ENCODE results near the gene FAM117B.
"Not testable (repeated sequence)": the region's sequence is repeated elsewhere in the genome, so short reads cannot be mapped to it uniquely, and the experiment has no call there.

The FAM117B gene

DNA sequence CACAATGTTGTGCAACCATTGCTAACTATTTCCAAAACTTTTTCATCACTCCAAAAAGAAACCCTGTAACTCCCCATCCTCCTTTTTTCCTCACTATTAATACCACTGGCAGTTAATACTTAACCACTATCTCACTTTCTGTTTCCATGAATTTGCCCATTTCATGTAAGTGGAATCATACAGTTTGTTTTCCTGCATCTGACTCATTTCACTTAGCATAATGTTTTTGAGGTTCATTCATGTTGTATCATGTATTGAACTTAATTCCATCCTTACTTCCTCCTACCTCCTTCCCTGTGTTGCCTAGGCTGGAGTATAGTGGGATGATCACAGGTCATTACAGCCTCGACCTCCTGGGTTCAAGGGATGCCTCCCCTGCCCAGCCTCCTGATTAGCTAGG is 68.3 kb downstream of the FAM117B start:
- no peaks in the 10 kb centered on the region for H3K9me3 ChIP-seq (ENCODE audit: control insufficient read depth, insufficient read depth, low read length)
- H3K9ac ChIP-seq (ENCODE audit: low read depth, low read length) = no peak overlapping the region
- no peaks in the 10 kb centered on the region for H3K4me1 ChIP-seq (ENCODE audit: insufficient read depth, low read length)
- H3K36me3 ChIP-seq (ENCODE audit: insufficient read depth, low read length) = no peaks in the 10 kb centered on the region

DNA sequence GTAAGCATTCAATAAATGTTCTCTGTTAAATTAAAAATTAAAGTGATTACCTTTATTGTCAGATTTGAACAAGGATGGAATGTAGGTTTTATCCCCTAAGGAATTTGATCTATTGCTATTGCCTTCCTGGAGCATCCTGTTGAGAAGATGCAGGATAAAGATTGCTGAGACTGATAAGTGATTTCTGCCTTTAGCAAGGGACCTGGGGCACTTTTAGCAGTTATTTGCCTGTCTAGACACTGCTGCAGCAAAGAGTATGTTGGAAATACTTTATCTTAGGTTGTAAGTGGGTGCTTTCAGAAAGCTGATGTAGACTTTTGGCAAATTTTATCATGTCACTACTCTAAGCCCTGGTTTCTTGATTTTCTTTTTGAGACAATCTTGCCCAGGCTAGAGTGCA is 69.5 kb downstream of the FAM117B start:
- Histone ChIP-seq H3K4me1 (ENCODE audit: insufficient read depth, low read length) (no peaks in the 10 kb centered on the region), H3K9me3 (ENCODE audit: control insufficient read depth, insufficient read depth, low read length) (no peaks in the 10 kb centered on the region), H3K36me3 (ENCODE audit: insufficient read depth, low read length) (no peaks in the 10 kb centered on the region), H3K9ac (ENCODE audit: low read depth, low read length) (no peak overlapping the region)

GRCh38 chr2:202705446-202706020 is 70.8 kb downstream of the FAM117B start:
- Histone ChIP-seq H3K4me1 (ENCODE audit: insufficient read depth, low read length) (no peaks in the 10 kb centered on the region), H3K9me3 (ENCODE audit: control insufficient read depth, insufficient read depth, low read length) (no peaks in the 10 kb centered on the region), H3K9ac (ENCODE audit: low read depth, low read length) (no peak overlapping the region), H3K36me3 (ENCODE audit: insufficient read depth, low read length) (no peaks in the 10 kb centered on the region)

GRCh38 chr2:202714971-202715935 is 80.5 kb downstream of the FAM117B start:
- H3K9me3 ChIP-seq (ENCODE audit: control insufficient read depth, insufficient read depth, low read length); H3K9ac ChIP-seq (ENCODE audit: low read depth, low read length); H3K36me3 ChIP-seq (ENCODE audit: insufficient read depth, low read length); H3K4me1 ChIP-seq (ENCODE audit: insufficient read depth, low read length): not testable (repeated sequence)

DNA sequence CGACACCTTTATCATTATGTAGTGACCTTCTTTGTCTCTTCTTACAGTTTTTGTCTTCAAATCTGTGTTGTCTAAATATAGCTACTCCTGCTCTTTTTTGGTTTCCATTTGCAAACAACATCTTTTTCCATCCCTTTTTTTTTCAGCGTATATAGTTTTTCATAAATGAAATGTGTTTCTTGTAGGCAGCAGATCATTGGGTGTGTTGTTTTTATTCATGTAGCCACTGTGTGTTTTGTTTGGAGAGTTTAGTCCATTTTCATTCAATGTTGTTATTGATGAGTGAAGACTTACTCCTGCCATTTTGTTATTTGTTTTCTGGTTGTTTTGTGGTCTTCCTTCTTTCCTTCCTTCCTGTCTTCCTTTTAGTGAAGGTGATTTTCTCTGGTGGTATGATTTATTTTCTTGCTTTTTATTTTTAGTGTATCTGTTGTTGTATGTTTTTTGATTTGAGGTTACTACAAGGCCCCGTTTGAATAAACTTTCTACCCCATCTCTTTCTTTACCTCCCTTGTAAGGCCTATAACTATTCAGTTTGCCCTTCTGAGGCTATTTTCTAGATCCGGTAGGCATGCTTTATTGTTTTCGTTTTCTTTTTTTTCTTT is 81.4 kb downstream of the FAM117B start:
- H3K9me3 ChIP-seq (ENCODE audit: control insufficient read depth, insufficient read depth, low read length) = peaks cover 5% of the 10 kb centered on the region
- no peaks in the 10 kb centered on the region for H3K36me3 ChIP-seq (ENCODE audit: insufficient read depth, low read length)
- H3K4me1 ChIP-seq (ENCODE audit: insufficient read depth, low read length) = no peaks in the 10 kb centered on the region
- no peak overlapping the region for H3K9ac ChIP-seq (ENCODE audit: low read depth, low read length)

- Histone ChIP-seq H3K9ac (ENCODE audit: low read depth, low read length) (no peak overlapping the region), H3K36me3 (ENCODE audit: insufficient read depth, low read length) (no peaks in the 10 kb centered on the region), H3K4me1 (ENCODE audit: insufficient read depth, low read length) (no peaks in the 10 kb centered on the region), H3K9me3 (ENCODE audit: control insufficient read depth, insufficient read depth, low read length) (peaks cover under 1% of the 10 kb centered on the region)
Measured at GRCh38 chr2:202716953-202717597, 82.3 kb downstream of the FAM117B start.

- Histone ChIP-seq H3K9ac (ENCODE audit: low read depth, low read length) (no peak overlapping the region), H3K36me3 (ENCODE audit: insufficient read depth, low read length) (no peaks in the 10 kb centered on the region), H3K9me3 (ENCODE audit: control insufficient read depth, insufficient read depth, low read length) (no peaks in the 10 kb centered on the region; the same call in 1 of the 2 replicates)
Measured at GRCh38 chr2:202717598-202718310, 83.0 kb downstream of the FAM117B start.

DNA sequence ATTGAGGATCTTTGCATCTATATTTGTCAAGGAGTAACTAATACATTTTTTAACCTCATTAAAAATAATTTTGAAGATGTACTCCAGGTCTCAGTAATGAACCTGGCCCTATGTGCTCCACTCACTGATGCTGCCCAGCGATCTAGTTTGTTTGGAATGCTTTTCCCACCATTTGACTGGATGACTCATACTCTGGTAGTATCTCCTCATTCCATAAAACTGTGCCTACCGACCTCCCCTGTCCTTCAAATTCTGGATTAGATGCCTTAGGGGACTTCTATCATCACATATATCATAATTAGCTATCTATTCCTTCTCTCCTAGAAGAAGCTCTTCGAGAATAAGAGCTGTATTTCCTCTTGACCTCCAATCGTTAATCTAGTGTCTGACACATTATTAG is 83.8 kb downstream of the FAM117B start:
- Histone ChIP-seq H3K4me1 (ENCODE audit: insufficient read depth, low read length) (no peaks in the 10 kb centered on the region), H3K9me3 (ENCODE audit: control insufficient read depth, insufficient read depth, low read length) (no peaks in the 10 kb centered on the region), H3K36me3 (ENCODE audit: insufficient read depth, low read length) (no peaks in the 10 kb centered on the region), H3K9ac (ENCODE audit: low read depth, low read length) (no peak overlapping the region)

More at GRCh38 chr2:202717598-202718310, 83.0 kb downstream of the FAM117B start:
- H3K4me1 ChIP-seq (ENCODE audit: insufficient read depth, low read length) = no peaks in the 10 kb centered on the region

- H3K9ac ChIP-seq (ENCODE audit: low read depth, low read length) = no peak overlapping the region
- no peaks in the 10 kb centered on the region for H3K36me3 ChIP-seq (ENCODE audit: insufficient read depth, low read length)
- no peaks in the 10 kb centered on the region for H3K9me3 ChIP-seq (ENCODE audit: control insufficient read depth, insufficient read depth, low read length)
- no peaks in the 10 kb centered on the region for H3K4me1 ChIP-seq (ENCODE audit: insufficient read depth, low read length)
Measured at GRCh38 chr2:202720226-202720625, 85.5 kb downstream of the FAM117B start.

DNA sequence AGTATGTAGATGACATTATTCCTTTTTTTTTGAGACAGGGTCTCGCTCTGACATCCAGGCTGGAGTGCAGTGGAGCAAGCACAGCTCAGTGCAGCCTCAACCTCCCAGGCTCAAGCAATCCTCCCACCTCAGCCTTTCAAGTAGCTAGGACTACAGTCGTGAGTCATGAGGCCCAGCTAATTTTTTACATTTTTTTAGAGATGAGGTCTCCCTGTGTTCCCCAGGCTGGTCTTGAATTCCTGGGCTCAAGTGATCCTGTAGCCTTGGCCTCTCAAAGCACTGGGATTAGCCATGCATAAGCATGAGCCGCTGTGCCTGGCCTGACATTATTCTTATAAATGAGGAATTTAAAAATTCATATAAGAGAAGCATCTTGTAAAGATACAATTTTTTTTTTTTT is 86.9 kb downstream of the FAM117B start:
- Histone ChIP-seq H3K9me3 (ENCODE audit: control insufficient read depth, insufficient read depth, low read length) (no peaks in the 10 kb centered on the region), H3K4me1 (ENCODE audit: insufficient read depth, low read length) (no peaks in the 10 kb centered on the region), H3K36me3 (ENCODE audit: insufficient read depth, low read length) (no peaks in the 10 kb centered on the region), H3K9ac (ENCODE audit: low read depth, low read length) (no peak overlapping the region)

GRCh38 chr2:202723746-202724145 is 89.0 kb downstream of the FAM117B start:
- H3K4me1 ChIP-seq (ENCODE audit: insufficient read depth, low read length) = no peaks in the 10 kb centered on the region
- no peaks in the 10 kb centered on the region for H3K9me3 ChIP-seq (ENCODE audit: control insufficient read depth, insufficient read depth, low read length)

GRCh38 chr2:202726070-202726469 is 91.3 kb downstream of the FAM117B start:
- Histone ChIP-seq H3K36me3 (ENCODE audit: insufficient read depth, low read length) (no peaks in the 10 kb centered on the region), H3K4me1 (ENCODE audit: insufficient read depth, low read length) (no peaks in the 10 kb centered on the region), H3K9ac (ENCODE audit: low read depth, low read length) (no peak overlapping the region)

More at GRCh38 chr2:202723746-202724145, 89.0 kb downstream of the FAM117B start:
- Histone ChIP-seq H3K9ac (ENCODE audit: low read depth, low read length) (no peak overlapping the region), H3K36me3 (ENCODE audit: insufficient read depth, low read length) (no peaks in the 10 kb centered on the region)

GRCh38 chr2:202736826-202737225 is 102.1 kb downstream of the FAM117B start:
- Histone ChIP-seq H3K9me3 (ENCODE audit: control insufficient read depth, insufficient read depth, low read length) (peaks cover 5% of the 10 kb centered on the region; the same call in 1 of the 2 replicates), H3K36me3 (ENCODE audit: insufficient read depth, low read length) (no peaks in the 10 kb centered on the region; the same call in 1 of the 2 replicates), H3K9ac (ENCODE audit: low read depth, low read length) (no peak overlapping the region), H3K4me1 (ENCODE audit: insufficient read depth, low read length) (no peaks in the 10 kb centered on the region)

More at GRCh38 chr2:202726070-202726469, 91.3 kb downstream of the FAM117B start:
- H3K9me3 ChIP-seq (ENCODE audit: control insufficient read depth, insufficient read depth, low read length) = no peaks in the 10 kb centered on the region

GRCh38 chr2:202743613-202744012 is 108.8 kb downstream of the FAM117B start:
- no peaks in the 10 kb centered on the region for H3K9me3 ChIP-seq (ENCODE audit: control insufficient read depth, insufficient read depth, low read length)

More at GRCh38 chr2:202743613-202744012, 108.8 kb downstream of the FAM117B start:
- H3K9ac ChIP-seq (ENCODE audit: low read depth, low read length) = no peak overlapping the region
- H3K4me1 ChIP-seq (ENCODE audit: insufficient read depth, low read length) = no peaks in the 10 kb centered on the region
- no peaks in the 10 kb centered on the region for H3K36me3 ChIP-seq (ENCODE audit: insufficient read depth, low read length)
